ENCODE measurements around the gene SLC16A3.

The SLC16A3 gene

GRCh38 chr17:82198092-82198491 is 30.8 kb upstream of the SLC16A3 start:
- Histone ChIP-seq H3K9ac (ENCODE audit: low read length) (no peak overlapping the region), H3K18ac (ENCODE audit: low read length) (no peak overlapping the region), H2AFZ (ENCODE audit: insufficient read depth, low read length, poor library complexity) (no peak overlapping the region), H4K91ac (ENCODE audit: low read depth, low read length) (no peak overlapping the region), H2BK5ac (ENCODE audit: low read depth, low read length, poor library complexity) (no peak overlapping the region), H3K4ac (ENCODE audit: low read depth, low read length) (no peak overlapping the region), H3K4me1 (ENCODE audit: control insufficient read depth in 1 of 2, insufficient read depth in 2 of 2, low read length in 2 of 2) (no peaks in the 10 kb centered on the region), H3K79me1 (ENCODE audit: low read length) (no peaks in the 10 kb centered on the region), H3K27me3 (ENCODE audit: insufficient read depth, low read length) (no peaks in the 10 kb centered on the region), H3K14ac (ENCODE audit: low read length) (no peak overlapping the region), H4K12ac (ENCODE audit: low read depth, low read length) (no peak overlapping the region), H3K4me2 (ENCODE audit: low read length) (no peak overlapping the region), H3K4me3 (ENCODE audit: low read depth, low read length) (no peak overlapping the region), H2AK5ac (ENCODE audit: low read length) (no peak overlapping the region), H2BK120ac (ENCODE audit: insufficient read depth, low read length, poor library complexity) (no peak overlapping the region), H2BK12ac (ENCODE audit: low read length) (no peak overlapping the region), H3K36me3 (ENCODE audit: control insufficient read depth in 1 of 2, insufficient read depth in 2 of 2, low read length in 2 of 2) (peaks cover 43 to 48% of the 10 kb centered on the region in 2 experiments), H3K23ac (ENCODE audit: low read length) (no peak overlapping the region), H3K27ac (ENCODE audit: low read depth, low read length) (no peak overlapping the region), H3K79me2 (ENCODE audit: control insufficient read depth, insufficient read depth, low read length, poor library complexity) (no peaks in the 10 kb centered on the region), H4K8ac (ENCODE audit: low read depth, low read length) (no peak overlapping the region), H3K9me3 (ENCODE audit: insufficient read depth, low read depth, low read length) (no peaks in the 10 kb centered on the region)
- WGBS (ENCODE audit: extremely low coverage, insufficient coverage, insufficient read length): no CpG with 5 or more reads among the region's 4 CpGs
- no peak for DNase-seq

- no peak overlapping the region for H3K23ac ChIP-seq (ENCODE audit: low read length)
- H2BK12ac ChIP-seq (ENCODE audit: low read length): no peak overlapping the region
- H2AK5ac ChIP-seq (ENCODE audit: low read length): no peak overlapping the region
- H3K79me2 ChIP-seq (ENCODE audit: control insufficient read depth, insufficient read depth, low read length, poor library complexity): no peaks in the 10 kb centered on the region
- no peaks in the 10 kb centered on the region for H3K4me1 ChIP-seq (ENCODE audit: control insufficient read depth in 1 of 2, insufficient read depth in 2 of 2, low read length in 2 of 2)
- H3K79me1 ChIP-seq (ENCODE audit: low read length): no peaks in the 10 kb centered on the region
- H4K91ac ChIP-seq (ENCODE audit: low read depth, low read length): no peak overlapping the region
- no peak overlapping the region for H3K14ac ChIP-seq (ENCODE audit: low read length)
- no CpG with 5 or more reads among the region's 12 CpGs for WGBS (ENCODE audit: extremely low coverage, insufficient coverage, insufficient read length)
- no peak overlapping the region for H3K4ac ChIP-seq (ENCODE audit: low read depth, low read length)
- peaks cover 35 to 38% of the 10 kb centered on the region in 2 experiments for H3K36me3 ChIP-seq (ENCODE audit: control insufficient read depth in 1 of 2, insufficient read depth in 2 of 2, low read length in 2 of 2)
- no peak for DNase-seq
- no peak overlapping the region for H3K4me2 ChIP-seq (ENCODE audit: low read length)
- H3K9me3 ChIP-seq (ENCODE audit: insufficient read depth, low read depth, low read length): no peaks in the 10 kb centered on the region
- no peak overlapping the region for H2BK120ac ChIP-seq (ENCODE audit: insufficient read depth, low read length, poor library complexity)
- H3K4me3 ChIP-seq (ENCODE audit: low read depth, low read length): no peak overlapping the region
- no peaks in the 10 kb centered on the region for H3K27me3 ChIP-seq (ENCODE audit: insufficient read depth, low read length)
- no peak overlapping the region for H3K18ac ChIP-seq (ENCODE audit: low read length)
- no peak overlapping the region for H3K9ac ChIP-seq (ENCODE audit: low read length)
- no peak overlapping the region for H4K8ac ChIP-seq (ENCODE audit: low read depth, low read length)
- no peak overlapping the region for H2BK5ac ChIP-seq (ENCODE audit: low read depth, low read length, poor library complexity)
- no peak overlapping the region for H2AFZ ChIP-seq (ENCODE audit: insufficient read depth, low read length, poor library complexity)
- H4K12ac ChIP-seq (ENCODE audit: low read depth, low read length): no peak overlapping the region
- no peak overlapping the region for H3K27ac ChIP-seq (ENCODE audit: low read depth, low read length)
Measured at GRCh38 chr17:82199496-82199895, 29.3 kb upstream of the SLC16A3 start.

GRCh38 chr17:82200135-82200534 is 28.7 kb upstream of the SLC16A3 start:
- Histone ChIP-seq H2BK12ac (ENCODE audit: low read length) (no peak overlapping the region), H3K23ac (ENCODE audit: low read length) (no peak overlapping the region), H3K9me3 (ENCODE audit: insufficient read depth, low read depth, low read length) (no peaks in the 10 kb centered on the region), H3K4me2 (ENCODE audit: low read length) (no peak overlapping the region), H2AFZ (ENCODE audit: insufficient read depth, low read length, poor library complexity) (no peak overlapping the region), H3K79me1 (ENCODE audit: low read length) (no peaks in the 10 kb centered on the region), H3K4me3 (ENCODE audit: low read depth, low read length) (no peak overlapping the region), H2BK5ac (ENCODE audit: low read depth, low read length, poor library complexity) (no peak overlapping the region), H3K4ac (ENCODE audit: low read depth, low read length) (no peak overlapping the region), H3K79me2 (ENCODE audit: control insufficient read depth, insufficient read depth, low read length, poor library complexity) (no peaks in the 10 kb centered on the region), H3K14ac (ENCODE audit: low read length) (no peak overlapping the region), H3K36me3 (ENCODE audit: control insufficient read depth in 1 of 2, insufficient read depth in 2 of 2, low read length in 2 of 2) (peaks cover 28 to 32% of the 10 kb centered on the region in 2 experiments), H3K9ac (ENCODE audit: low read length) (no peak overlapping the region), H2AK5ac (ENCODE audit: low read length) (no peak overlapping the region), H4K91ac (ENCODE audit: low read depth, low read length) (no peak overlapping the region), H2BK120ac (ENCODE audit: insufficient read depth, low read length, poor library complexity) (no peak overlapping the region), H4K12ac (ENCODE audit: low read depth, low read length) (no peak overlapping the region), H3K27me3 (ENCODE audit: insufficient read depth, low read length) (no peaks in the 10 kb centered on the region), H3K18ac (ENCODE audit: low read length) (no peak overlapping the region), H3K27ac (ENCODE audit: low read depth, low read length) (no peak overlapping the region), H3K4me1 (ENCODE audit: control insufficient read depth in 1 of 2, insufficient read depth in 2 of 2, low read length in 2 of 2) (no peaks in the 10 kb centered on the region), H4K8ac (ENCODE audit: low read depth, low read length) (no peak overlapping the region)
- no CpG with 5 or more reads among the region's 17 CpGs for WGBS (ENCODE audit: extremely low coverage, insufficient coverage, insufficient read length)
- no peak for DNase-seq

- Histone ChIP-seq H3K36me3 (ENCODE audit: control insufficient read depth in 1 of 2, insufficient read depth in 2 of 2, low read length in 2 of 2) (peaks cover 25 to 30% of the 10 kb centered on the region in 2 experiments), H3K9ac (ENCODE audit: low read length) (no peak overlapping the region), H3K23ac (ENCODE audit: low read length) (no peak overlapping the region), H2BK12ac (ENCODE audit: low read length) (no peak overlapping the region), H4K8ac (ENCODE audit: low read depth, low read length) (no peak overlapping the region), H3K9me3 (ENCODE audit: insufficient read depth, low read depth, low read length) (no peaks in the 10 kb centered on the region), H3K4me3 (ENCODE audit: low read depth, low read length) (no peak overlapping the region), H3K27ac (ENCODE audit: low read depth, low read length) (no peak overlapping the region), H4K12ac (ENCODE audit: low read depth, low read length) (no peak overlapping the region), H3K27me3 (ENCODE audit: insufficient read depth, low read length) (no peaks in the 10 kb centered on the region), H3K14ac (ENCODE audit: low read length) (no peak overlapping the region), H3K4me2 (ENCODE audit: low read length) (no peak overlapping the region), H3K79me1 (ENCODE audit: low read length) (no peaks in the 10 kb centered on the region), H2AK5ac (ENCODE audit: low read length) (no peak overlapping the region), H3K4ac (ENCODE audit: low read depth, low read length) (no peak overlapping the region), H2BK5ac (ENCODE audit: low read depth, low read length, poor library complexity) (no peak overlapping the region), H3K79me2 (ENCODE audit: control insufficient read depth, insufficient read depth, low read length, poor library complexity) (no peaks in the 10 kb centered on the region), H2BK120ac (ENCODE audit: insufficient read depth, low read length, poor library complexity) (no peak overlapping the region), H3K18ac (ENCODE audit: low read length) (no peak overlapping the region), H3K4me1 (ENCODE audit: control insufficient read depth in 1 of 2, insufficient read depth in 2 of 2, low read length in 2 of 2) (peaks cover 4 to 5% of the 10 kb centered on the region in 2 experiments), H2AFZ (ENCODE audit: insufficient read depth, low read length, poor library complexity) (no peak overlapping the region), H4K91ac (ENCODE audit: low read depth, low read length) (no peak overlapping the region)
- no peak for DNase-seq
- WGBS (ENCODE audit: extremely low coverage, insufficient coverage, insufficient read length): no CpG with 5 or more reads among the region's 13 CpGs
Measured at GRCh38 chr17:82200743-82201497, 27.9 kb upstream of the SLC16A3 start.

All from trophoblast cell (in vitro differentiated cells and primary cell).